Uterus (tissue), 2 donors: ENCODE results near the gene PTCSC3.

ENCODE experiments used
- CTCF ChIP-seq, 4 experiments: fragments of 200-600 bp in 2 of 4; fragments of 450-650 bp in 2 of 4; sonication (generic) in 2 of 4; IDR thresholded peaks; one replicate each; pipeline ENCODE4 v1.5.1; 2016 to 2019; ENCODE audit warnings: antibody characterized with exemption in 4 of 4, mild to moderate bottlenecking in 2 of 4, moderate library complexity in 1 of 4
- POLR2A ChIP-seq, 2 donors: fragments of 450-650 bp; IDR thresholded peaks; one replicate each; pipeline ENCODE4 v1.6.1; 2016; ENCODE audit warnings: antibody characterized with exemption in 2 of 2, mild to moderate bottlenecking in 1 of 2, moderate library complexity in 1 of 2

DNA sequence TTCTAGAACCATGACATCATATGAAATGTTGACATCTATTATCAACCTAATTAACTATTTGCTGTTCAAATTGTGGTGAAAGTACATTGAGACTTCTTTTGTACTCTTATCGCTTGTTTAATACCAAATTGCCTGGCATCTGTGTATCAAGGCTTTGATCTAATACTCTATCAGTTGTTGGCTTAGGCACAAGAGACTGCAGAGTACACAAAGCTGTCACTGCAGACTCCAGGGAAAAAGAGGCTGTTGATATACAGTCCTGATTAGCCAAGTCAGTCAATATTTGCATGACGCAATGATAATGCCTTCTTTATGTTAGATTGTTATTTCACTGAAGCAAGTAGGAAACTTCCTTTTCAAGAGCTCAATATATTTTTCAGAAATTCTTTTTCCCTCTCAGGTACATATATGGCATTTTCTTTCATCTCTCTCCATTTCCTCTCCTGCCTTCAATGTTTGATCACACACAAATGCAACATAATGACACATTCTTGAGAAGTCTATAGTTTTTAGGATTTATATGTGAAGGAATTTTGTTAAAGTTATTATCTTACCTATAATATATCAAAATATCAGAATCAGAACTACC, 32.3 kb upstream of the PTCSC3 start:
- TF ChIP-seq POLR2A (IDR thresholded peaks at IDR 0.05), result no peak
- no peak for TF ChIP-seq CTCF (IDR thresholded peaks at IDR 0.05)
